ENCODE data around the gene PDCL2.

The PDCL2 gene

GRCh38 chr4:55571806-55572205 is 20.2 kb downstream of the PDCL2 start:
- no peaks in the 10 kb centered on the region for H3F3A ChIP-seq (ENCODE audit: insufficient read depth)
- TF ChIP-seq CTCF (IDR thresholded peaks at IDR 0.05; ENCODE audit: insufficient read depth, low read length, poor library complexity, severe bottlenecking) (no peak), EZH2phosphoT487 (conservative IDR thresholded peaks at IDR 0.05; ENCODE audit: low read length) (no peak)
- H3K27ac ChIP-seq (ENCODE audit: low read depth, low read length): no peak overlapping the region
- H3K9me3 ChIP-seq (ENCODE audit: insufficient read depth, low read length): no peaks in the 10 kb centered on the region
- H3K4me3 ChIP-seq (ENCODE audit: insufficient read depth, low read length, poor library complexity, severe bottlenecking): no peak overlapping the region
- no peaks in the 10 kb centered on the region for H3K27me3 ChIP-seq (ENCODE audit: low read length)
- H3K36me3 ChIP-seq (ENCODE audit: low read length): no peaks in the 10 kb centered on the region
- no peaks in the 10 kb centered on the region for H3K9me2 ChIP-seq (replicated peaks; ENCODE audit: insufficient read depth, low read length)
- H3K79me2 ChIP-seq (ENCODE audit: insufficient read depth, low read length): no peaks in the 10 kb centered on the region
- no peak overlapping the region for H2AFZ ChIP-seq (ENCODE audit: low read depth, low read length, severe bottlenecking)
- H3K9ac ChIP-seq (ENCODE audit: low read length): no peak overlapping the region
- no peaks in the 10 kb centered on the region for H4K20me1 ChIP-seq (ENCODE audit: low read depth, low read length)
- H3K4me2 ChIP-seq (ENCODE audit: low read depth, low read length, poor library complexity, severe bottlenecking): no peak overlapping the region

GRCh38 chr4:55568905-55569504 is 23.0 kb downstream of the PDCL2 start:
- Histone ChIP-seq H3K27me3 (ENCODE audit: low read length) (no peaks in the 10 kb centered on the region), H3K4me3 (ENCODE audit: insufficient read depth, low read length, poor library complexity, severe bottlenecking) (no peak overlapping the region), H3K36me3 (ENCODE audit: low read length) (no peaks in the 10 kb centered on the region), H3K4me2 (ENCODE audit: low read depth, low read length, poor library complexity, severe bottlenecking) (no peak overlapping the region), H3K79me2 (ENCODE audit: insufficient read depth, low read length) (no peaks in the 10 kb centered on the region), H3K9me2 (replicated peaks; ENCODE audit: insufficient read depth, low read length) (no peaks in the 10 kb centered on the region), H3K27ac (ENCODE audit: low read depth, low read length) (no peak overlapping the region), H3K9me3 (ENCODE audit: insufficient read depth, low read length) (no peaks in the 10 kb centered on the region), H3F3A (ENCODE audit: insufficient read depth) (no peaks in the 10 kb centered on the region), H2AFZ (ENCODE audit: low read depth, low read length, severe bottlenecking) (no peak overlapping the region), H3K9ac (ENCODE audit: low read length) (no peak overlapping the region), H4K20me1 (ENCODE audit: low read depth, low read length) (no peaks in the 10 kb centered on the region)
- TF ChIP-seq EZH2phosphoT487 (conservative IDR thresholded peaks at IDR 0.05; ENCODE audit: low read length) (no peak), CTCF (IDR thresholded peaks at IDR 0.05; ENCODE audit: insufficient read depth, low read length, poor library complexity, severe bottlenecking) (no peak)

- Histone ChIP-seq H2AFZ (ENCODE audit: low read depth, low read length, severe bottlenecking) (no peak overlapping the region), H3K27me3 (ENCODE audit: low read length) (no peaks in the 10 kb centered on the region), H3K9ac (ENCODE audit: low read length) (no peak overlapping the region), H3F3A (ENCODE audit: insufficient read depth) (no peaks in the 10 kb centered on the region), H3K4me2 (ENCODE audit: low read depth, low read length, poor library complexity, severe bottlenecking) (no peak overlapping the region), H3K9me3 (ENCODE audit: insufficient read depth, low read length) (no peaks in the 10 kb centered on the region), H3K9me2 (replicated peaks; ENCODE audit: insufficient read depth, low read length) (no peaks in the 10 kb centered on the region), H3K79me2 (ENCODE audit: insufficient read depth, low read length) (no peaks in the 10 kb centered on the region), H4K20me1 (ENCODE audit: low read depth, low read length) (no peaks in the 10 kb centered on the region), H3K36me3 (ENCODE audit: low read length) (no peaks in the 10 kb centered on the region), H3K27ac (ENCODE audit: low read depth, low read length) (no peak overlapping the region), H3K4me3 (ENCODE audit: insufficient read depth, low read length, poor library complexity, severe bottlenecking) (no peak overlapping the region)
- no peak for TF ChIP-seq CTCF (IDR thresholded peaks at IDR 0.05; ENCODE audit: insufficient read depth, low read length, poor library complexity, severe bottlenecking)
These were observed 30.2 kb downstream of the PDCL2 start for GRCh38 chr4:55561889-55562288.

Data from SU-DHL-6 (cell line).